Endothelial cell of umbilical vein (primary cell): ENCODE results near the gene RALGAPA1. TPM values are rescaled to one million over a fixed set of nuclear protein-coding genes. Genes with fewer than 3 reads are reported as not detected.

Experiments
- BruUV-seq: library from RNA; stranded (reverse); fragments of 400-500 nt; replicated peaks from 2 replicates; lab custom pipeline; 2021; lab: Mats Ljungman, UMichigan
- CTCF ChIA-PET: fragments of 300-600, 350-600 bp; sonication (Branson Sonifier 250); formaldehyde crosslinking; loops from one replicate; lab custom pipeline; 2021; ENCODE audit warnings: antibody characterized with exemption, inconsistent platforms; lab: Charles Lee
- POLR2A ChIA-PET: fragments of 300-600, 350-600 bp; sonication (Branson Sonifier 250); formaldehyde crosslinking; loops from one replicate; lab custom pipeline; 2021; ENCODE audit warnings: antibody characterized with exemption, inconsistent platforms; lab: Charles Lee
- DNase-seq: peaks from one replicate; pipeline ENCODE4 v3.0.0-alpha.2; 2011; ENCODE audit warnings: low read depth, low spot score
- FAIRE-seq: peaks from 2 replicates; lab custom pipeline; 2011; peaks lifted over from hg19 to GRCh38; lab: Jason Lieb, UNC
- H2AFZ ChIP-seq: 2 replicates; pipeline ENCODE4 v1.6.0; 2012; ENCODE audit warnings: low read depth, low read length, control low read depth, inconsistent platforms
- H3K27ac ChIP-seq: 2 replicates; pipeline ENCODE4 v1.5.1; 2011; ENCODE audit warnings: low read depth, mild to moderate bottlenecking, control low read depth, low read length, moderate library complexity; ENCODE audit not compliant: insufficient read depth
- H3K27me3 ChIP-seq, 2 experiments: 2 replicates each; pipeline versions ENCODE4 v1.6.0 to v1.6.1; 2011; ENCODE audit warnings: low read length in 2 of 2, mixed read lengths in 1 of 2; ENCODE audit not compliant: control insufficient read depth in 2 of 2, insufficient read depth in 2 of 2
- H3K36me3 ChIP-seq, 2 experiments: 2 replicates in 1 of 2; 3 replicates in 1 of 2; pipeline ENCODE4 v1.5.1; 2011; ENCODE audit warnings: low read length in 2 of 2, mild to moderate bottlenecking in 1 of 2, moderate library complexity in 1 of 2; ENCODE audit not compliant: control insufficient read depth in 2 of 2, insufficient read depth in 2 of 2; ENCODE audit errors: extremely low read depth in 1 of 2
- H3K4me1 ChIP-seq: 3 replicates; pipeline ENCODE4 v1.5.1; 2011; ENCODE audit warnings: mild to moderate bottlenecking, low read length; ENCODE audit not compliant: control insufficient read depth, insufficient read depth; ENCODE audit errors: extremely low read depth
- H3K4me2 ChIP-seq: 2 replicates; pipeline ENCODE4 v1.6.1; 2011; ENCODE audit warnings: low read length, control low read depth, mixed read lengths; ENCODE audit not compliant: insufficient read depth
- H3K4me3 ChIP-seq, 3 experiments: fragments of 200-600 bp in 1 of 3; sonication (generic), shearing (Covaris generic) in 1 of 3; replicated peaks in 1 of 3; 2 replicates each; pipeline ENCODE4 v1.5.1; 2011 to 2016; ENCODE audit warnings: control low read depth in 3 of 3, low read length in 3 of 3, mild to moderate bottlenecking in 2 of 3, inconsistent platforms in 1 of 3, low read depth in 1 of 3, moderate library complexity in 1 of 3; ENCODE audit not compliant: insufficient read depth in 1 of 3
- H3K79me2 ChIP-seq: 2 replicates; pipeline ENCODE4 v1.6.0; 2012; ENCODE audit warnings: low read length, inconsistent platforms; ENCODE audit not compliant: control insufficient read depth, insufficient read depth
- H3K9ac ChIP-seq: replicated peaks from 2 replicates; pipeline ENCODE3; 2011; ENCODE audit warnings: low read length, control low read depth; ENCODE audit not compliant: insufficient read depth; ENCODE audit errors: extremely low read depth
- H3K9me1 ChIP-seq: replicated peaks from 3 replicates; pipeline ENCODE4 v1.6.0; 2011; ENCODE audit warnings: mild to moderate bottlenecking, low read length; ENCODE audit not compliant: control insufficient read depth, insufficient read depth; ENCODE audit errors: extremely low read depth
- H3K9me3 ChIP-seq: replicated peaks from 2 replicates; pipeline ENCODE4 v1.5.1; 2012; ENCODE audit warnings: low read length, inconsistent platforms; ENCODE audit not compliant: control insufficient read depth, insufficient read depth
- H4K20me1 ChIP-seq: replicated peaks from 2 replicates; pipeline ENCODE3; 2011; ENCODE audit warnings: mild to moderate bottlenecking, low read length; ENCODE audit not compliant: control insufficient read depth, insufficient read depth; ENCODE audit errors: extremely low read depth
- CTCF ChIP-seq, 2 donors: IDR thresholded peaks; 1 replicate in 1 of 2; 2 replicates in 1 of 2; pipeline ENCODE4 v1.5.1; 2011; ENCODE audit warnings: low read length in 2 of 2, mild to moderate bottlenecking in 2 of 2, moderate library complexity in 2 of 2, control low read depth in 1 of 2, inconsistent platforms in 1 of 2, low read depth in 1 of 2; ENCODE audit not compliant: insufficient read depth in 1 of 2; ENCODE audit errors: extremely low read depth in 1 of 2
- EZH2 ChIP-seq: IDR thresholded peaks from 2 replicates; pipeline ENCODE4 v1.6.1; 2012; ENCODE audit warnings: borderline replicate concordance, low read depth, mild to moderate bottlenecking, moderate library complexity, low read length, inconsistent platforms; ENCODE audit not compliant: severe bottlenecking
- FOS ChIP-seq: IDR thresholded peaks from 2 replicates; pipeline ENCODE4 v1.6.1; 2011; ENCODE audit warnings: mild to moderate bottlenecking, low read length, moderate library complexity, borderline replicate concordance; ENCODE audit not compliant: insufficient read depth
- GATA2 ChIP-seq: IDR thresholded peaks from 2 replicates; pipeline ENCODE4 v1.7.0; 2011; ENCODE audit warnings: low read depth, mild to moderate bottlenecking, moderate library complexity, mixed read lengths, low read length; ENCODE audit not compliant: insufficient read length, insufficient read depth
- JUN ChIP-seq: IDR thresholded peaks from 2 replicates; pipeline ENCODE4 v1.6.1; 2011; ENCODE audit warnings: borderline replicate concordance, low read depth; ENCODE audit not compliant: insufficient read length, insufficient read depth
- MAX ChIP-seq: IDR thresholded peaks from 2 replicates; pipeline ENCODE4 v1.6.1; 2011; ENCODE audit not compliant: insufficient read depth, insufficient read length
- MYC ChIP-seq: IDR thresholded peaks from one replicate; pipeline ENCODE4 v1.6.1; 2011; ENCODE audit warnings: mild to moderate bottlenecking, low read depth, low read length
- POLR2A ChIP-seq: IDR thresholded peaks from 2 replicates; pipeline ENCODE4 v1.6.1; 2012; ENCODE audit warnings: low read depth, mild to moderate bottlenecking, control low read depth, low read length
- dilution Hi-C: fragments of 300-500 bp; cut with MboI; formaldehyde crosslinking; loops from one replicate; pipeline ENCODE4 v1.15.0; 2019; ENCODE audit warnings: low sequenced_read_pairs; ENCODE audit not compliant: extremely low pct_ligation_motif_present
- intact Hi-C: fragments of 100-400 bp; cut with micrococcal nuclease; formaldehyde crosslinking; loops from one replicate; pipeline ENCODE4 v1.10.0; 2022
- polyA plus RNA-seq, 4 experiments: library from polyadenylated mRNA; depleted of rRNA in 3 of 4; stranded (reverse) in 3 of 4; unstranded in 1 of 4; fragments of >200 nt; gene quantifications; 2 replicates each; pipeline versions ENCODE4 v1.2.1 to v1.2.3, GENCODE V29; 2011 to 2012; ENCODE audit warnings: missing spikeins in 1 of 4
- total RNA-seq: library from RNA; stranded (reverse); gene quantifications from 2 replicates; pipeline ENCODE4 v1.2.3, GENCODE V29; 2021

Gene RALGAPA1
- total and polyA plus RNA-seq, 2 donors (not counting 3 experiments of a cell fraction or from before 2014, with no cell fraction given), result 6.1 to 30.9 TPM

- H3K9ac ChIP-seq, result no peak overlapping the region
- no peak overlapping the region for H3K4me2 ChIP-seq
- H3K4me1 ChIP-seq, result no peaks in the 10 kb centered on the region
- H3K36me3 ChIP-seq, result no peaks in the 10 kb centered on the region
- H3K27ac ChIP-seq, result no peak overlapping the region
- H2AFZ ChIP-seq, result no peak overlapping the region
- BruUV-seq, result no TSS peak
- dilution Hi-C loops, result no loop called here
- no peaks in the 10 kb centered on the region for H3K79me2 ChIP-seq
- TF ChIP-seq MYC (no peak), JUN (no peak), CTCF (IDR thresholded peaks at IDR 0.05; ENCODE audit: extremely low read depth in 1 of 2, insufficient read depth in 1 of 2, low read depth in 1 of 2, low read length in 2 of 2) (no peak), EZH2 (no peak), MAX (no peak), FOS (peak; percentile 20), GATA2 (no peak), POLR2A (no peak)
- FAIRE-seq (no peak), DNase-seq (no peak)
- ChIA-PET CTCF (interaction anchor here (1.2 to 2.1 kb wide), 2 partner anchors 24 to 192 kb away, joined by 3 to 7 read pairs; no protein-coding TSS in a partner anchor), POLR2A (no interaction called here)
- H4K20me1 ChIP-seq, result no peaks in the 10 kb centered on the region
- intact Hi-C loops, result no loop called here
- no peaks in the 10 kb centered on the region for H3K9me1 ChIP-seq
- no peaks in the 10 kb centered on the region for H3K9me3 ChIP-seq
- H3K4me3 ChIP-seq, result no peak overlapping the region
- no peaks in the 10 kb centered on the region for H3K27me3 ChIP-seq
Measured at GRCh38 chr14:35631071-35631805, 177.9 kb downstream of the RALGAPA1 start.
